ENCODE results near the gene SMAD7. TPM values are rescaled to one million over a fixed set of nuclear protein-coding genes. Genes with fewer than 3 reads are reported as not detected.

Gene SMAD7
- total RNA-seq, 2 experiments from 2014 or later, result 2.9 to 15.1 TPM

- no peak for TF ChIP-seq EZH2phosphoT487 (IDR thresholded peaks at IDR 0.05; ENCODE audit: borderline replicate concordance, low read depth, low read length)
- TF ChIP-seq CTCF (conservative IDR thresholded peaks at IDR 0.05; ENCODE audit: low read length), result no peak
- H3K27ac ChIP-seq (ENCODE audit: low read depth, low read length, poor library complexity, severe bottlenecking), result no peak overlapping the region
- no peak overlapping the region for H2AFZ ChIP-seq (ENCODE audit: low read length)
- peaks cover 48% of the 10 kb centered on the region for H3K79me2 ChIP-seq (ENCODE audit: insufficient read depth, low read depth, low read length)
- POLR2A ChIA-PET, result no interaction called here
- H4K20me1 ChIP-seq (ENCODE audit: insufficient read depth, low read length), result peaks cover 3% of the 10 kb centered on the region
- CTCF ChIA-PET (ENCODE audit: unreplicated experiment), result no interaction called here
- H3K4me3 ChIP-seq (ENCODE audit: low read depth, low read length, poor library complexity, severe bottlenecking), result no peak overlapping the region
- no TSS peak for BruUV-seq (replicated peaks)
- DNase-seq (ENCODE audit: low spot score), result no peak
- no peaks in the 10 kb centered on the region for H3K9me3 ChIP-seq (ENCODE audit: low read length)
- intact Hi-C loops (cut with micrococcal nuclease; ENCODE audit: unreplicated experiment), result no loop called here
- peaks cover 26% of the 10 kb centered on the region for H3K4me1 ChIP-seq (ENCODE audit: insufficient read depth, low read length, poor library complexity, severe bottlenecking)
- no peaks in the 10 kb centered on the region for H3K9me2 ChIP-seq (ENCODE audit: insufficient read depth, low read length)
- no peak overlapping the region; the same call in 1 of the 2 replicates for H3K4me2 ChIP-seq (ENCODE audit: low read length)
- peaks cover 52% of the 10 kb centered on the region for H3K36me3 ChIP-seq (ENCODE audit: insufficient read depth, low read length)
Observed at GRCh38 chr18:48940854-48941611, 9.7 kb downstream of the SMAD7 start.

- no peak for DNase-seq (ENCODE audit: low spot score)
- intact Hi-C loops (cut with micrococcal nuclease; ENCODE audit: unreplicated experiment), result no loop called here
- no peak overlapping the region for H3K4me3 ChIP-seq (ENCODE audit: low read depth, low read length, poor library complexity, severe bottlenecking)
Observed at GRCh38 chr18:48939205-48940097, 11.3 kb downstream of the SMAD7 start.

More at GRCh38 chr18:48939205-48940097, 11.3 kb downstream of the SMAD7 start:
- Histone ChIP-seq H4K20me1 (ENCODE audit: insufficient read depth, low read length) (no peaks in the 10 kb centered on the region), H3K27ac (ENCODE audit: low read depth, low read length, poor library complexity, severe bottlenecking) (no peak overlapping the region), H3K9me3 (ENCODE audit: low read length) (no peaks in the 10 kb centered on the region), H3K4me2 (ENCODE audit: low read length) (no peak overlapping the region), H2AFZ (ENCODE audit: low read length) (no peak overlapping the region), H3K4me1 (ENCODE audit: insufficient read depth, low read length, poor library complexity, severe bottlenecking) (peaks cover 34% of the 10 kb centered on the region), H3K79me2 (ENCODE audit: insufficient read depth, low read depth, low read length) (peaks cover 47% of the 10 kb centered on the region), H3K9me2 (ENCODE audit: insufficient read depth, low read length) (no peaks in the 10 kb centered on the region), H3K36me3 (ENCODE audit: insufficient read depth, low read length) (peaks cover 45% of the 10 kb centered on the region)
- POLR2A ChIA-PET, result no interaction called here
- CTCF ChIA-PET (ENCODE audit: unreplicated experiment), result no interaction called here
- TF ChIP-seq CTCF (conservative IDR thresholded peaks at IDR 0.05; ENCODE audit: low read length) (no peak), EZH2phosphoT487 (IDR thresholded peaks at IDR 0.05; ENCODE audit: borderline replicate concordance, low read depth, low read length) (no peak)
- no TSS peak for BruUV-seq (replicated peaks)

All from OCI-LY7 (cell line).